BLaER1 treated with 17β-estradiol and CSF1 and Interleukin-3, amounts not matched to agents 10 nM and 100 nM (cell line): Measurements from ENCODE around the gene PCDHGB2.
"Not testable (repeated sequence)": the region's sequence is repeated elsewhere in the genome, so short reads cannot be mapped to it uniquely, and the experiment has no call there.

Experiments used
- H3K27ac ChIP-seq, 11 experiments: shearing (Covaris generic); formaldehyde crosslinking; 2 replicates each; pipeline ENCODE4 v1.8.1; 2022
- H3K27me3 ChIP-seq, 11 experiments: shearing (Covaris generic); formaldehyde crosslinking; 2 replicates each; pipeline ENCODE4 v1.8.1; 2022
- H3K36me3 ChIP-seq, 11 experiments: shearing (Covaris generic); formaldehyde crosslinking; 2 replicates each; pipeline ENCODE4 v1.8.1; 2022
- H3K4me1 ChIP-seq, 10 experiments: shearing (Covaris generic); formaldehyde crosslinking; 2 replicates each; pipeline ENCODE4 v1.8.1; 2022
- H3K4me2 ChIP-seq, 11 experiments: shearing (Covaris generic); formaldehyde crosslinking; 2 replicates each; pipeline ENCODE4 v1.8.1; 2022
- H3K4me3 ChIP-seq, 10 experiments: shearing (Covaris generic); formaldehyde crosslinking; 2 replicates each; pipeline ENCODE4 v1.8.1; 2022
- H3K9ac ChIP-seq, 11 experiments: shearing (Covaris generic); formaldehyde crosslinking; 2 replicates each; pipeline ENCODE4 v1.8.1; 2022
- H3K9me3 ChIP-seq, 11 experiments: shearing (Covaris generic); formaldehyde crosslinking; replicated peaks in 1 of 11; 2 replicates each; pipeline ENCODE4 v1.8.1; 2022
- H4K20me1 ChIP-seq, 11 experiments: shearing (Covaris generic); formaldehyde crosslinking; 2 replicates each; pipeline ENCODE4 v1.8.1; 2022
- Cebpa-rat ChIP-seq, 11 experiments: shearing (Covaris generic); IDR thresholded peaks; 2 replicates each; pipeline ENCODE4 v1.8.1; 2022

Gene PCDHGB2

DNA sequence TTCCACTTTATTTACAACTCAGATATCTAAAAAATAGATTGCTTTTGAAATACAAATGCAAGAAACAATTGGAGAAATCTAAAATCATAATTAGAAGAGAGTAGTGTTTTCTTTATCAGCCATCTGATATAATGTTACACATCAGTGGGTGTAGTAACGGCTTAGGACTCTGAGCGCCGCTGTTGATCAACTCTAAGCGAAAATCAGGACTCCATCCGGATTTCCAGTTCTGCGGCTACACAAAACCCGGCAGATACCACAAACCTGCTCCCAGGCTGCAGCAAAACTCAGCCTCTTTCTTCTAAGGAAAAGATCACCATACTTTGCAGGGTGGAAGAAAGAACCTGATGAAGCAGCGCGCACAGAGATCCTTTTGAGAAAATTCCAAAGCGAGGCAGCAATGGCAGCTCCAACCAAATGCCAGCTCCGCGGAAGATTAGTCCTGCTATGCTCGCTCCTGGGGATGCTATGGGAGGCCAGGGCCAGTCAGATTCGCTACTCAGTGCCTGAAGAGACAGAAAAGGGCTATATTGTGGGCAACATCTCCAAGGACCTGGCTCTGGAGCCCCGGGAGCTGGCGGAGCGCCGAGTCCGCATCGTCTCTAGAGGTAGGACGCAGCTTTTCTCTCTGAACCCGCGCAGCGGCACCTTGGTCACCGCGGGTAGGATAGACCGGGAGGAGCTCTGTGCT, 42.9 kb downstream of the PCDHGB2 start, which contains the start of gene PCDHGA9:
Gene PCDHGA9 (plus strand): TSS at position 226 of the 691 bp plus-strand sequence. CDS start 175 bp downstream, at position 401.
- H3K4me3 ChIP-seq: no peak within 1 kb of the TSS
- no peak for TF ChIP-seq Cebpa-rat (IDR thresholded peaks at IDR 0.05)
- no peaks in the 10 kb centered on the region for H4K20me1 ChIP-seq
- H3K36me3 ChIP-seq: no peaks in the 10 kb centered on the region
- H3K9ac ChIP-seq: no peak within 1 kb of the TSS
- H3K27me3 ChIP-seq: no peaks in the 10 kb centered on the region
- no peaks in the 10 kb centered on the region for H3K4me1 ChIP-seq
- no peak within 1 kb of the TSS for H3K4me2 ChIP-seq
- peaks cover 37 to 66% (median 49%) of the 10 kb centered on the region in 11 experiments for H3K9me3 ChIP-seq
- no peak within 1 kb of the TSS for H3K27ac ChIP-seq

DNA sequence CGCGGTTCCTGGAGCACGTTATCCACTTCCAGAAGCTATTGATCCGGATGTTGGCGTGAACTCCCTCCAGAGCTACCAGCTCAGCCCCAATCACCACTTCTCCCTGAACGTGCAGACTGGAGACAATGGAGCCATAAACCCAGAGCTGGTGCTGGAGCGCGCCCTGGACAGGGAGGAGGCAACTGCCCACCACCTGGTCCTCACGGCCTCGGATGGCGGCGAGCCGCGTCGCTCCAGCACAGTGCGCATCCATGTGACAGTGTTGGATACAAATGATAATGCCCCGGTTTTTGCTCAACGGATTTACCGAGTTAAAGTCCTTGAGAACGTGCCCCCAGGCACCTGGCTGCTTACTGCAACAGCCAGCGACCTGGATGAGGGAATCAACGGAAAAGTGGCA, 43.6 kb downstream of the PCDHGB2 start:
- Histone ChIP-seq H3K9ac (no peak overlapping the region), H3K4me2 (no peak overlapping the region), H3K36me3 (no peaks in the 10 kb centered on the region), H4K20me1 (no peaks in the 10 kb centered on the region), H3K4me1 (no peaks in the 10 kb centered on the region), H3K27ac (no peak overlapping the region), H3K4me3 (no peak overlapping the region), H3K9me3 (peaks cover 40 to 66% (median 53%) of the 10 kb centered on the region in 11 experiments), H3K27me3 (no peaks in the 10 kb centered on the region)
- no peak for TF ChIP-seq Cebpa-rat (IDR thresholded peaks at IDR 0.05)

DNA sequence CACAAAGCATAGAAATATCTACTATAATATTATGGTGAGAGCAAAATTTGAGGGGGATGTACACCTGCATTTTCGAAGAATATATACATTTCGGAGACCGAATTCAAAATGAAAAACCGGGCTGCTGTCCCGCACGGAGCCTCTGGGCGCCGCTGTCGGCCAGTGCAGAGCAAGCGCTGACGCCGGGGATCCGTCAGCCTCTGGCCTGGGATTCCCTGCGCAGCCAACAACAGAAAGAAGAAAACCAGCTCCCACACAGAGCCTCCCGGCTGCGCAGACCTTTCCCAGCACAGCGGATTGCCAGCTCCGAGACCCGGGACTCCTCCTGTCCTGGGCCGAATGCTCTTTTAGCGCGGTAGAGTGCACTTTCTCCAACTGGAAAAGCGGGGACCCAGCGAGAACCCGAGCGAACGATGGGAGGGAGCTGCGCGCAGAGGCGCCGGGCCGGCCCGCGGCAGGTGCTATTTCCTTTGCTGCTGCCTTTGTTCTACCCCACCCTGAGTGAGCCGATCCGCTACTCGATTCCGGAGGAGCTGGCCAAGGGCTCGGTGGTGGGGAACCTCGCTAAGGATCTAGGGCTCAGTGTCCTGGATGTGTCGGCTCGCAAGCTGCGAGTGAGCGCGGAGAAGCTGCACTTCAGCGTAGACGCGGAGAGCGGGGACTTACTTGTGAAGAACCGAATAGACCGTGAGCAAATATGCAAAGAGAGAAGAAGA, 48.2 kb downstream of the PCDHGB2 start, which contains the start of gene PCDHGB6:
Gene PCDHGB6 (plus strand): TSS at position 232 of the 716 bp plus-strand sequence. CDS start 182 bp downstream, at position 414.
- not testable (repeated sequence) for H3K27ac ChIP-seq, H3K9ac ChIP-seq, H3K4me3 ChIP-seq

DNA sequence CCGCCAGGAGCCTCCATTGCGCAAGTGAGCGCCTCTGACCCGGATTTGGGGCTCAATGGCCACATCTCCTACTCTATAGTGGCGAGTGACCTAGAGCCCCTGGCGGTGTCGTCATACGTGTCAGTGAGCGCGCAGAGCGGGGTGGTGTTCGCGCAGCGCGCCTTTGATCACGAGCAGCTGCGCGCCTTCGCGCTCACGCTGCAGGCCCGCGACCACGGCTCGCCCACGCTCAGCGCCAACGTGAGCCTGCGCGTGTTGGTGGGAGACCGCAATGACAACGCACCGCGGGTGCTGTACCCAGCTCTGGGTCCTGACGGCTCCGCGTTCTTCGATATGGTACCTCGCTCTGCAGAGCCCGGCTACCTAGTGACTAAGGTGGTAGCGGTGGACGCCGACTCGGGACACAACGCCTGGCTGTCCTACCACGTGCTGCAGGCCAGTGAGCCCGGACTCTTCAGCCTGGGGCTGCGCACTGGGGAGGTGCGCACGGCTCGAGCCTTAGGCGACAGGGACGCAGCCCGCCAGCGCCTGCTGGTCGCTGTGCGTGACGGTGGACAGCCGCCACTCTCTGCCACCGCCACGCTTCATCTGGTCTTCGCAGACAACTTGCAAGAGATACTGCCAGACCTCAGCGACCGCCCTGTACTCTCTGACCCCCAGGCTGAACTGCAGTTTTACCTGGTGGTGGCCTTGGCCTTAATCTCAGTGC, 50.0 kb downstream of the PCDHGB2 start:
- peak overlapping the region in 1 of 10 experiments; percentile 19; a peak in 1 of 20 replicates for H3K4me3 ChIP-seq
- H3K9ac ChIP-seq: no peak overlapping the region
- no peak overlapping the region for H3K4me2 ChIP-seq
- H3K9me3 ChIP-seq: peaks cover 38 to 57% (median 46%) of the 10 kb centered on the region in 11 experiments
- peaks cover 0 to 8% (median 0%) of the 10 kb centered on the region in 11 experiments; a peak in 1 of 22 replicates for H3K36me3 ChIP-seq
- no peak for TF ChIP-seq Cebpa-rat (IDR thresholded peaks at IDR 0.05)
- H4K20me1 ChIP-seq: no peaks in the 10 kb centered on the region
- H3K27me3 ChIP-seq: peaks cover 13 to 19% (median 17%) of the 10 kb centered on the region in 11 experiments
- H3K4me1 ChIP-seq: peaks cover 0 to 6% (median 4%) of the 10 kb centered on the region in 10 experiments; a peak in 6 of 20 replicates
- no peak overlapping the region for H3K27ac ChIP-seq

More for the DNA sequence above, 48.2 kb downstream of the PCDHGB2 start, which contains the start of gene PCDHGB6:
- H4K20me1 ChIP-seq, H3K4me2 ChIP-seq, H3K4me1 ChIP-seq, H3K36me3 ChIP-seq, H3K27me3 ChIP-seq: not testable (repeated sequence)
- H3K9me3 ChIP-seq: peaks cover 36 to 60% (median 42%) of the 10 kb centered on the region in 11 experiments

DNA sequence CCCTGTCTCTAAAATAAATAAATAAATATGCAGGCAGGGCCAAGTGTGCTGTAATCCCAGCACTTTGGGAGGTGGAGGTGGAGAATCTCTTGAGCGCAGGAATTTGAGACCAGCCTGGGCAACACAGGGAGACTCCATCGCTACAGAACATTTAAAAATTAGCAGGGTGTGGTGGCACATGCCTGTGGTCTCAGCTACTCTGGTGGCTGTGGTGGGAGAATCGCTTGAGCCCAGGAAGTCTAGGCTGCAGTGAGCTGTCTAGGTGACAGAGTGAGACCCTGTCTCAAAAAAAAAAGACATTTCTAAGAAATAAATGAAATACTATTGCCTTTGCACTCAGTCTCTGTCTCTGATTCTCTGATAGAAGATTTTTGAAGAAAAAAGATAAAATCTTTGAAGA, 51.8 kb downstream of the PCDHGB2 start:
- no peak overlapping the region for H3K4me2 ChIP-seq

More for the DNA sequence above, 51.8 kb downstream of the PCDHGB2 start:
- no peak for TF ChIP-seq Cebpa-rat (IDR thresholded peaks at IDR 0.05)
- Histone ChIP-seq H3K27me3 (peaks cover 16 to 33% (median 23%) of the 10 kb centered on the region in 11 experiments), H3K4me1 (peaks cover 0 to 21% (median 10%) of the 10 kb centered on the region in 10 experiments; a peak in 14 of 20 replicates), H3K27ac (no peak overlapping the region), H4K20me1 (no peaks in the 10 kb centered on the region), H3K4me3 (no peak overlapping the region), H3K36me3 (peaks cover 0 to 8% (median 0%) of the 10 kb centered on the region in 11 experiments; a peak in 1 of 22 replicates), H3K9ac (no peak overlapping the region), H3K9me3 (peaks cover 41 to 56% (median 49%) of the 10 kb centered on the region in 11 experiments)
